Measurements from ENCODE around the gene SIRPB2.

Gene SIRPB2

GRCh38 chr20:1491281-1491840, at the start of gene SIRPB2:
Gene SIRPB2 (minus strand): TSS chr20:1491420. CDS start chr20:1491359, 61 bp downstream.
- no peak for DNase-seq (ENCODE audit: low read depth in 2 of 2)

DNA sequence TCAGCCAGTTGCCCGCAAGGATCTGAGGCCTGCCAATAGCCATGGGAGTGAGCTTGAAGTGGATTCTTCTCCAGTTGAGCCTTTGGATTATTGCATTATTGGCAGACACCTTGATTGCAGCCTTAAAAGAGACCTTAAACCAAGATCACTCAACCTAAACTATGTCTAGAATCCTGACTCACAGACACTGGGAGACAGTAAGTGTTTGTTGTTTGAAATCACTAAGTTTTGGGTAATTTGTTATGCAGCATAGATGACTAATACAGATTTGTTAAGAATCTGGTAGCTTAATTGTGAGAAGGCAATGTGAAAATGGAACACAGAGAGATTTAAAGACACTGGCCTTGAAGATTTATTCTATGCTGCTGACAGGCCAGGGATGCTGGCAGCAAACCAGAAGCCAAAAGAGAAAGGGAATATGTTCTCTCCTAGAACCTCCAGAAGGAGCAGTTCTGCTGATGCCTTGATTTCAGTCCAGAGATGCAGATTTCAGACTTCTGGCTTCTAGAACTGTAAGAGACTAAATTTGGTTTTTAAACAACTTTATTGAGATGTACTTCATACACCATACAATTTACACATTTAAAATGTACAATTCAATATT, 48.7 kb upstream of the SIRPB2 start:
- DNase-seq (ENCODE audit: low read depth in 2 of 2) = no peak

GRCh38 chr20:1538655-1539054, 47.4 kb upstream of the SIRPB2 start:
- DNase-seq (ENCODE audit: low read depth in 2 of 2) = no peak

DNA sequence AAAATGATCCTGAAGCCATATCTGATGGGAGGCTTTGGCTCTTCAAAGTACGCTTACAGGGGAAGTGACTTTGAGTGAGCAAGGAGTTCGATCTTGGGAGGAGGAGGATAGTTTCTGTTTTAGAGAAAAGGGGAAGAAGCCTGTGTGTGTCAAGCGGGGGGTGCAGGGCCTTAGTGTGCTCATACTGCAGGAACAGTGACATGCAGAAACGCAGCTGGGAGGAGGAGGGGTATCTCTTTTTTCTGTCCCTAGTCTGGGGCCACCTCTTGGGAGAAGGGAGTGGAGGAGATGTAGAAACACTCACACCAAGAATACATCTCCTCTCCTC, 46.5 kb upstream of the SIRPB2 start:
- DNase-seq (ENCODE audit: low read depth in 2 of 2) = no peak

DNA sequence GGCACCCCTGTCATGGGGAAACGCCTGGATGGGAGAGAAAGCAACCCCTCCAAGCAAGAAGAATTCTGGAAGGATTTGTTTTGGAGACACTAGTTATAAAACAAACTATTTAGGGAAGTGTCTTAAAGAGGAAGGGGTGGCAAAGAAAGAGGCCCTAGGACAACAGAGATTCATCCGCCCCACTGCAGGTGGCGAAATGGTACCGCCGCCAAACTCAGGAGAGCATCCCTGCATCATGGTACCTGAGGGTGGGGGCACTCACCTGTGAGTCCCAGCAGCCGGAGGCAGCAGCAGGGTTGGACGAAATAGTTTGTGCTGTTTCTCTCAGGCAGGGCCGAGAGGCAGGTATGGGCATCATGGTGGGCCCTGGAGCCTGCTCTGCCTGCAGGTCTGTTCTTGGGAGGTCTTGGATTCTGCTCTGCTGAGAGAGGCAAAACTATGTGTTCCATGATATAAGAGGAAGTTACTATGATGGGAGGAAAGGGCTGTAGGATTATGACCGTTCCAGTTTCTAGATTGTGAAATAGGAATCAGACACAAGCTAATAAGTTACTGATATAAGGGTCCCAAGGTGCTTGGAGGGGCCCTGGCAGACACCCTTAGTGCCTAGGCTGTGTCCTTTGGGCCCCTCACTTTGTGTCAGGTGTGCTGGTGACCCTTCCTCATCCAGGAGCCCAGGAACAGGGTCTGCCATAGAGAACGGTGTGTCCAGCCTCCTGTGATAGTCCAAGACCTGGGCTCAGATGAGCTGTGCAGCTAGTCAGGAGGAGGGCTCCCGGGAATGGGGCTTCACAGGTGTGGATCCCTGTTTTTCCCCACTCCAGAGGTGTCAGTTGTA, 45.9 kb upstream of the SIRPB2 start:
- DNase-seq (ENCODE audit: low read depth in 2 of 2) = no peak

DNA sequence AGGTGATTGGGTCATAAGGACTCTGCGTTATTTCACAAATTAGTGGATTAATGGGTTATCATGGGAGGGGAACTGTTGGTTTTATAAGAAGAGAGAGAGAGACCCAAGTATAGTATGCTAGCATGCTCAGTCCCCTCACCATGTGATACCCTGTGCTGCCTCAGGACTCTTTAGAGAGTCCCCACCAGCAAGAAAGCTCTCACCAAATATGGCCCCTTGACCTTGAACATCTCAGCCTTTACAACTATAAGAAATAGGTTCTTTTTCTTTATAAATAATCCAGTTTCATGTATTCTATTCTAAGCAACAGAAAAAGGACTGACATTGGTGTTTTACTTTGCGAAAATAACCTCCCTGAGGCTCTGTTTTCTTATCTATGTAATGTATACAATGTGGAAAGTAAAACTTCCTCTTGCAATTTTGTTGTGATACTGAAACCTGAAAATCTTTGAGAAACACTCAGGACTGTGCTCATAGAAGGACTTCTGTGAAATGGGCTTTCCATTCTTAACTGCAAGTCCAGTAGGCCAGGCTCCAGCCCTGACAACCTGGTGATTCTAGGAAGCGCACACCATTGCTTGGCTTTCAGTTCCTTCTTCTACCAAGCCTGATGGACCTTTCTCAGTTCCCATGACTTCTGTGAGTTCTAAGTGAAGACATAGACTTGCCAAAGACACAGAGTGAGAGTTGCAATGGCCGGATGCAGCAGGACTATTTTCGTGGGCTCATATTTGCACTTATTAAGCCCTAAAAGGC, 44.4 kb upstream of the SIRPB2 start:
- DNase-seq (ENCODE audit: low read depth in 2 of 2) = no peak

GRCh38 chr20:1534526-1534925, 43.3 kb upstream of the SIRPB2 start:
- no peak for DNase-seq (ENCODE audit: low read depth in 2 of 2)

DNA sequence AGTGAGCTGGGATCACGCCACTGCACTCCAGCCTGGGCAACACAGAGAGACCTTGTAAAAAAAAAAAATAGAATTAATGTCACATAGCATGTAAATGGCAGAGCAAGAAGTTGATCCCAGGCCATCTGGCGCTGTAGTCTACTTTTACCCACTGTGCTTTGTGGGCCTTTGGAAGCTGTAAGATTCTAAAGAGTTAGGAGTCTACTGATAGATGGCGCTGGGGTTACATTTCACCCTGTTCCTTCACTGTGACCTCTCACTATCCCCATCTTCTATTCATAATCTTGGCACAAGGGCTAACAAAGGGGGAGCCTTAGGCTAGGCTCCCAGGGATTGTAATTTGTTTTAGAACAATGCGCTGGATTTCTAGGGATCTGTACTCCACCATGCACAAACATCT, 41.8 kb upstream of the SIRPB2 start:
- DNase-seq (ENCODE audit: low read depth in 2 of 2) = no peak

- no peak for DNase-seq (ENCODE audit: low read depth in 2 of 2)
Measured at GRCh38 chr20:1528811-1529210, 37.6 kb upstream of the SIRPB2 start.

DNA sequence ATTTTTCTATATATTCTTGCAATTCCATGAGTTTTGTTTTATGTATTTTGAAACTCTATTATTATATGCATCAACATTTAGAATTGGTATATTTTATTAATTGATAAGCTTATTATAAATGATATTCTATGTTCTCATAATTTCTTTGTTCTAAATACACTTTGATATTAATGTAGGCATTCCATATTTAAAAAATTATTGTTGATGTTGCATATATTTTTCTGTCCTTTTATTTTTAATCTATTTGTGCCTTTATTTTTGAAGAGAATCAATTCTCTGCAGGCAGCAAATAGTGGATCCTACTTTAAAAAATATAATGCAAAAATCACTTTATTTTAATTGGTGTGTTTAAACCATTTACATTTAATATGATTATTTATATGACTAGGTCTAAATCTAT, 36.7 kb upstream of the SIRPB2 start:
- DNase-seq (ENCODE audit: low read depth in 2 of 2) = no peak

DNA sequence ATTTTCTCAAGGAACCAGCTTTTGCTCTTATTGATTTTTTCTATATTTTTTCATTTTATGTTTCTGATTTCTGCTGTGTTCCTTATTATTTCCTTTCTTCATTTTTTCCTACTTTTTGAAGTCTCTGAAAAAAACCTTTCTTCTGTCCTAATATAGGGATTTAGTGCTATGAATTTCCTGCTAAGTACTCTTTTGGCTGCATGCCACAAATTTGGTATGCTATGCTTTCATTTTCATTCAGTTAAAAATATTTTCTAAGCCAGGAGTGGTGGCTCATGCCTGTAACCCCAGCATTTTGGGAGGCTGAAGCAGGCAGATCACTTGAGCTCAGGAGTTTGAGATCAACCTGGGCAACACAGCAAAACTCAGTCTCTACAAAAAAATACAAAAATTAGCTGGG, 35.7 kb upstream of the SIRPB2 start:
- DNase-seq (ENCODE audit: low read depth in 2 of 2) = no peak

GRCh38 chr20:1526310-1526709, 35.1 kb upstream of the SIRPB2 start:
- no peak for DNase-seq (ENCODE audit: low read depth in 2 of 2)

DNA sequence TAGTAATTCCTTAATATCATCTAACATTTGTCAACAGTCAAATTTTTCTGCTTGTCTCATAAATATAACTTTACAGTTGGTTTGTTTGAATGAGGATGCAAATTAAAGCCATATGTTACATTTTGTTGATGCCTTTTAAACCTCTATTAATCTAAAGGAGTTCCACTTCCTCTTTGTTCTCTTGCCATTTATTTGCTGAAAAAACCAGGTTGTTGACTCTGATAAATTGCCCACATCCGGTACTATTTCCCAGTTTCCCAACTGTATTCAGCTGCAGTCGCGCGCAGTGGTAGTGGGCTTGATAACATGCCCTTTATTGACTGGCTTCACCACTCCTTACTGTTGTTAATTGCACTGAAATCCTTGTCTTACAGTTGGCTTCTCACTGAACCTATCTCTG, 32.8 kb upstream of the SIRPB2 start:
- DNase-seq (ENCODE audit: low read depth in 2 of 2) = no peak

GRCh38 chr20:1517010-1517409, 25.8 kb upstream of the SIRPB2 start:
- DNase-seq (ENCODE audit: low read depth in 2 of 2) = no peak

- no peak for DNase-seq (ENCODE audit: low read depth in 2 of 2)
Measured at GRCh38 chr20:1513801-1514200, 22.6 kb upstream of the SIRPB2 start.

DNA sequence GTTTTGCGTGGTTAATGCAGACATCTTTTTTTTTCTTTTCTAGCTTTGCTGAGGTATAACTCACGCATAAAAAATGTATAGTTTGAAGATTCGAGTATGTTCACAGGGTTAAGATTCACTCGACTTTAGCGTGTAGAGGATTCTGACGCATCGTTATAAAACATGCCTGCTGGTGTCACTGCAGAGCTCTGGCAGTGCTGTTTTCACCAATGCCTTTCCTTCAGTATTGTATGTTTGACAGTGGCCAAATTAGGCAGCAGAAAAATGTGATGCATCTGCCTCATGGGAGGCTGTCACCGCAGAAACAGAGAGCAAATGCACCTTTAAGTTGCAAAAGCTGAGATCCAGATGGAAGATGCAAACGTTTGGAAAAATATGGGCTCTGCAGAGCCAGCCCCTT, 18.0 kb upstream of the SIRPB2 start:
- DNase-seq (ENCODE audit: low read depth in 2 of 2) = no peak

GRCh38 chr20:1508574-1508973, 17.4 kb upstream of the SIRPB2 start:
- DNase-seq (ENCODE audit: low read depth in 2 of 2) = no peak

GRCh38 chr20:1507276-1507675, 16.1 kb upstream of the SIRPB2 start:
- DNase-seq (ENCODE audit: low read depth in 2 of 2) = no peak

GRCh38 chr20:1505871-1506270, 14.7 kb upstream of the SIRPB2 start:
- DNase-seq (ENCODE audit: low read depth in 2 of 2) = no peak

- no peak for DNase-seq (ENCODE audit: low read depth in 2 of 2)
Measured at GRCh38 chr20:1505361-1505760, 14.1 kb upstream of the SIRPB2 start.

GRCh38 chr20:1503564-1504227, 12.5 kb upstream of the SIRPB2 start:
- DNase-seq (ENCODE audit: low read depth in 2 of 2) = peak; percentile 62 to 63

DNA sequence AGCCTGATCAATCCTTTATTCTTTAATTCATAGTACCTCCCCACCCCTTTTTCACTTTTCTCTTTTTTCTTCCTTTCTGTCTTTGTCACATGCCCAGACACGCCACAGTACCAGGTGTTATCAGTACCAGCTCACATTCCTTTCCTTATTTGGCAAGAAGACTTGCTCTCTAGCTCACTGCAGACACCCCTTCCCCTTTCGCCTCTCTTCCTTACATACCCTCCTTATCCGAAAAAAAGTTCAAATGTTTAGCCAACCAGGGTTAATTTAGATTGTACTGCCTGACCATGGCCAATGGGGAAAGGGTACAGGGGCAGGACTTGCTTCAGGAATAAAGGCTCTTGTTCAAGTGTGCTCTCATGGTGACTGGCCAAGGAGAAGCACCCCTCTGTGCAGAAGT, 9.3 kb upstream of the SIRPB2 start:
- no peak for DNase-seq (ENCODE audit: low read depth in 2 of 2)

Data from stimulated activated CD8-positive, alpha-beta memory T cell treated with anti-CD3 and anti-CD28 coated beads, Interleukin-7, amount 100 ng/mL, for 4 hours (primary cell).